Stimulated activated CD4-positive, alpha-beta T cell treated with anti-CD3 and anti-CD28 coated beads, Interleukin-1b, Interleukin-23, amount 100 ng/mL, for 1 hour (primary cell): ENCODE results near the gene GOLGA6C.
"Not testable (repeated sequence)": the region's sequence is repeated elsewhere in the genome, so short reads cannot be mapped to it uniquely, and the experiment has no call there.

Experiments
- DNase-seq, 2 donors: peaks; one replicate each; pipeline ENCODE4 v3.0.0-alpha.2; 2020; ENCODE audit warnings: low read depth in 2 of 2

Gene GOLGA6C

DNA sequence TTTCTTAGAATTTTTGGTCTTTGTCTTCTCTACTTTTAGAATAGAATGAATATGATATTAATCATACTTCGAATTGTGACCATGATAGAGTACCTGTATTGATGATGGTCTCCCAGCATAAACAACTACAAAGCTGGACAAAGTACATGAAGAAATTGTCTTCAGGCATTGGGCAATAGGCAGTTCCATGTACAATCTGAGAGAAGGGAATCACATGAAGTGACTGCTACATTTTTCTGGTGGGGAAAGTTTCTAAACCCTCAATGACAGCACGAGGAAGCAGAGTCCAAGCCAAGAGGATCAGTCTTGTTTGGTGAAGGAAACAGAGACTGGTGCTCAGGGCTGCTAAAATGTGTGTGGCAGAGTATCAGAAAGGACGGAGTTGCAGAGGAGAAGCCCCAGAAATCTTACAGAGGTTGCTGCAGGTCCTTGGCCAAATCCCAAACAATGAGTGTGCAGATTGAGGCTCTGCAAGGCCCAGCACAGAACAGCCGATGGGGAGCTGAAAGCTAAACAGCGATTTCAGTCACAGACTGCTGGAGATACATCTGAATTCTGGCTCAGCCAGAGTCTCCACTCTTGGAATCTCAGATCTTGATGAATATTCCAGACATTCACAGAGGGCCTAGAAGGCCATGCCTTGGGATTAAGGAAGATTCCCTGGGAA lies 61.2 kb downstream of the GOLGA6C start:
- DNase-seq, result not testable (repeated sequence)
